Measurements from ENCODE around the gene PAXIP1.

GRCh38 chr7:154927624-154928125 lies 75.2 kb downstream of the PAXIP1 start:
- TF ChIP-seq POLR2A (IDR thresholded peaks at IDR 0.05), result no peak
- TF ChIP-seq CTCF (IDR thresholded peaks at IDR 0.05), result peak; percentile 52 to 70 (median 60)

Measured in esophagus squamous epithelium (tissue), 4 donors.